Peyer's patch (tissue), 4 donors: Measurements from ENCODE around the gene NOX4.

Experiments used
- CTCF ChIP-seq, 6 experiments: fragments of 450-650 bp in 4 of 6; fragments of 200-600 bp in 2 of 6; sonication (generic) in 1 of 6; IDR thresholded peaks; one replicate each; pipeline ENCODE4 v1.5.1; 2017 to 2019; ENCODE audit warnings: antibody characterized with exemption in 6 of 6, mild to moderate bottlenecking in 3 of 6, moderate library complexity in 1 of 6
- POLR2A ChIP-seq, 2 donors: fragments of 450-650 bp; IDR thresholded peaks; one replicate each; pipeline ENCODE4 v1.5.1; 2017; ENCODE audit warnings: antibody characterized with exemption in 2 of 2, mild to moderate bottlenecking in 2 of 2, moderate library complexity in 2 of 2

- TF ChIP-seq CTCF (IDR thresholded peaks at IDR 0.05) (no peak), POLR2A (IDR thresholded peaks at IDR 0.05) (no peak)
These were observed 11.1 kb upstream of the NOX4 start for GRCh38 chr11:89502301-89502700.
